GM19025 (cell line): ENCODE measurements around the gene ZSCAN29.

Experiments
- ATAC-seq: cut with Tn5 transposase; IDR thresholded peaks from one replicate; pipeline ENCODE4 v1.9.1; 2021; ENCODE audit warnings: mild to moderate bottlenecking, low read depth, moderate library complexity; ENCODE audit not compliant: unreplicated experiment

The ZSCAN29 gene

GRCh38 chr15:43352693-43353382 is 18.0 kb downstream of the ZSCAN29 start:
- no peak for ATAC-seq

- no peak for ATAC-seq
Measured at GRCh38 chr15:43347114-43347513, 23.7 kb downstream of the ZSCAN29 start.

- ATAC-seq, result no peak
Measured at GRCh38 chr15:43346305-43346704, 24.5 kb downstream of the ZSCAN29 start.

- peak; percentile 24 for ATAC-seq
Measured at GRCh38 chr15:43330780-43331087, 40.1 kb downstream of the ZSCAN29 start.

GRCh38 chr15:43329960-43330779 is 40.7 kb downstream of the ZSCAN29 start, which contains the start of gene LCMT2:
Gene LCMT2, minus strand, starts transcription at chr15:43330573. Its CDS starts 84 bp downstream, at chr15:43330489.
- peak; percentile 88 for ATAC-seq

- no peak for ATAC-seq
Measured at GRCh38 chr15:43329217-43329959, 41.5 kb downstream of the ZSCAN29 start.

GRCh38 chr15:43325039-43325684 is 45.7 kb downstream of the ZSCAN29 start:
- ATAC-seq, result no peak

- no peak for ATAC-seq
Measured at GRCh38 chr15:43318990-43319771, 51.7 kb downstream of the ZSCAN29 start.

GRCh38 chr15:43317566-43318184 is 53.2 kb downstream of the ZSCAN29 start:
- ATAC-seq, result no peak

- ATAC-seq, result no peak
Measured at GRCh38 chr15:43316971-43317346, 53.9 kb downstream of the ZSCAN29 start.

GRCh38 chr15:43316016-43316970 is 54.5 kb downstream of the ZSCAN29 start:
- ATAC-seq, result no peak

- ATAC-seq, result no peak
Measured at GRCh38 chr15:43314171-43314570, 56.7 kb downstream of the ZSCAN29 start.

GRCh38 chr15:43312378-43312777 is 58.5 kb downstream of the ZSCAN29 start:
- ATAC-seq, result no peak
